NCI-H2107 (cell line): ENCODE results near the gene PIAS1.
"Not testable (repeated sequence)": the region's sequence is repeated elsewhere in the genome, so short reads cannot be mapped to it uniquely, and the experiment has no call there.

Experiments
- DNase-seq: peaks from one replicate; lab custom pipeline; 2025; lab: John Stamatoyannopoulos, UW

The PIAS1 gene

DNA sequence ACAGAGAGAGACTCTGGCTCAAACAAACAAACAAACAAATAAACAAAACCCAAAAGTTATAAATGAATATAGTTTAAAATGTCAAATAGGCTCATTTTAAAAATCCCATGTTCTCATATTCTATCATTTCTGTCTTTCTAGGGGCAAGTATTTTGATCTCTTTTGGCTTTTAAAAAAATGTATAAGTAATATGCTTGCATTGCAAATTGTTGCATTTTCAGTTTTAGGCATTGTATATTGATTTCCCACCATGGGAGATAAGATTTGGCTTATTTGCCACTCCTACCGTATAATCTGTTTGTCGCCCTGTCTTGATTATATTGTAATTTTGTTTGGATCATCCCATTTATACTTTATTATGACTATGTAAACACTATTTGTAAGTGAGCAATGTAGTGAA lies 70.6 kb downstream of the PIAS1 start:
- no peak for DNase-seq

GRCh38 chr15:68126396-68126795 lies 72.3 kb downstream of the PIAS1 start:
- no peak for DNase-seq

DNA sequence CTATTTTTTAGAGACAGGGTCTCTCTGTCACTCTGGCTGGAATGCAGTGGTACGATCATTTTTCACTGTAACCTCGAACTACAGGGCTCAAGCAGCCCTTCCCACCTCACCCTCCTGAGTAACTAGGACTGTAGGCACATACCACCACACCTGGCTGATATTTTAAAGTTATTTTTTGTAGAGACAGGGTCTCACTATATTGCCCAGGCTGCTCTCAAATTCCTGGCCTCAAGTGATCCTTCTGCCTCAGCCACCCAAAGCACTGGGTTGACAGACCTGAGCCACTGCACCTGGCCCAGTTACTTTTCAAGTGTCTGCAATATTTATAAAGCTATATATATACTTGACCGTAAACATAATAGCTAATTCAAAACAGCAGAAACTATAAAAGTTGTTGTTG lies 75.0 kb downstream of the PIAS1 start:
- no peak for DNase-seq

- no peak for DNase-seq
These were observed 76.7 kb downstream of the PIAS1 start for GRCh38 chr15:68130851-68131250.

- no peak for DNase-seq
These were observed 83.0 kb downstream of the PIAS1 start for GRCh38 chr15:68137096-68137495.

DNA sequence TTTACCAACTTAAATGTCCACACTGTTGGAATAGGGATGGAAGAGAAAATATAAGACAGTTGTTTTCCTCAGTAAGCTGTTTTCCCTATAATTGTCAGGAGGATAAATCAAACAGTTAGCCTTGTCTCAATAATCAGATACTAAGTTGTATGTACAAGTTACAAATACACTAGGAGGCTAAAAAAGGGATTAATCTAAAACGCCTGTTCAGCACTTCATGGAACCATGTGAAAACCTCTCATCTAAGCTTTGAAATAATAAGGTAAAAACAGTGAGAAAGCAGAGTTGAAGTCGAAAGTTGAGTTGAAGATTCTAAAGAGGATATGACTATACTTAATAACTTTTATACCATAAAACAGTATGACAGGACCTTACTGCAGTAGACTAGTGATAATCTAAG lies 89.0 kb downstream of the PIAS1 start:
- DNase-seq: no peak

- no peak for DNase-seq
These were observed 89.7 kb downstream of the PIAS1 start for GRCh38 chr15:68143785-68144184.

GRCh38 chr15:68145706-68146105 lies 91.6 kb downstream of the PIAS1 start:
- no peak for DNase-seq

- no peak for DNase-seq
These were observed 93.9 kb downstream of the PIAS1 start for GRCh38 chr15:68148039-68148438.

GRCh38 chr15:68149059-68149458 lies 94.9 kb downstream of the PIAS1 start:
- no peak for DNase-seq

DNA sequence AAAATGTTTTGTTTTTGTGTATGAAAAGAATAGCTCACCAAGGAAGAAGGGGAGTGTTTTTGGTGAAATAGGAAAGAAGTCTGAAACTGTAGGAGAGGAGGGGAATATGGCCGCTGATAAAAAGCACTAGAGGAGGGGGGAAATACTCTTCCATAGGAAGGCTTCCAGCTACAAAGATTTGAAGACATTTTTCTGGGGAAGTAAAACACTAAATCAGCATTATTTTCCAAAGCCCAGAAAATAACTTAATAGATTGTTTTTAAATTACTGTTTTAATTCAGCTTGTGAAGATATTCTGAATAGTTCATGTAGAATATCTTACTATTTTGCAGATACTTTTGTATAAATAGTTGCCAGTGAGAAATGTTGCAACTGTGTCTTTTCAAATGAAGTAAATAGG lies 96.1 kb downstream of the PIAS1 start:
- DNase-seq: no peak

DNA sequence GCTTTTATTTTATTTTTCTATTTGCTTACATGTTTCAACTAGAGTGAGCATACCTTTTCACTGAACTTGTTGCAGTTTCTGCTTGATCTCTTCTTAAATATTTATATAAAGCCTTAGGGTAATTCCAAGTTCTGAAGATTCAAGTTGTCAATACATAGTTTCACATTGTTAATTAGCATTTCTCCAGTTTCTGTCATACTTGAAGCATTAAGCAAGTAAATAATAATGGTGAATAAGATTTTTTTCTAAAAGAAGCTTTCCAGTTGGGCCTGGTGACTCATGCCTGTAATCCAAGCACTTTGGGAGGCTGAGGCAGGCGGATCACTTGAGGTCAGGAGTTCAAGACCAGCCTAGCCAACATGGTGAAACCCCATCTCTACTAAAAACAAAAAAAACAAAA lies 97.2 kb downstream of the PIAS1 start:
- no peak for DNase-seq

GRCh38 chr15:68152342-68152741 lies 98.2 kb downstream of the PIAS1 start:
- DNase-seq: no peak

DNA sequence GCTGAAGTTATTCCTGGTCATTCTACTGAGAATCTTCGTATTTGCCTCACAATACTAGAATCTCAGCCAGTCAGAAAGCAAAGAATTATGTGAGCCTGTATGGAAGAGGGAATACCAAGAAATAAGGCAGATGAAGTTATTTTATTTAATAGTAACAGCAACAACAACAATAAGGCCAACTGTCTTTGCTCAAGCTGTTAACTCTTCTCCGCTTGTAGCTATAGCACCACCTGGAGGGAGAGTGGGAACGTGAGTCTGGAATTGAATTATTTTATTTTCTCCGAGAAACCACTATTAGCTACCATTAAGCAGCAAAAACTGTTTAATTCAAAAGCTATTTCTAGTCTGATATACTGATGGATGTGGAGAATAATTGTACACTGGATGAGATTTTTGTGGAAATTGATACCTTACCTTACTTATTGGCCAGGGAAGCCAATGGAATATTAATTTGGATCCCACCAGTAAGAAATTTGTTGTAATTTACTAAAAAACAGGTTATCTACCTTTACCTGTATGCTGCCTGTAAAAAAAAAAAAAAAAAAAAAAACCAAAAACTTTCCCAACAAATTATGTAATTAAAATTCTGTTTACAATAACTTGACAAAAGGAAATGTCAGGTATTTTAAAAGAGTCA lies 100.9 kb downstream of the PIAS1 start:
- DNase-seq: peak; percentile 2

- DNase-seq: no peak
These were observed 103.0 kb downstream of the PIAS1 start for GRCh38 chr15:68157074-68157473.

DNA sequence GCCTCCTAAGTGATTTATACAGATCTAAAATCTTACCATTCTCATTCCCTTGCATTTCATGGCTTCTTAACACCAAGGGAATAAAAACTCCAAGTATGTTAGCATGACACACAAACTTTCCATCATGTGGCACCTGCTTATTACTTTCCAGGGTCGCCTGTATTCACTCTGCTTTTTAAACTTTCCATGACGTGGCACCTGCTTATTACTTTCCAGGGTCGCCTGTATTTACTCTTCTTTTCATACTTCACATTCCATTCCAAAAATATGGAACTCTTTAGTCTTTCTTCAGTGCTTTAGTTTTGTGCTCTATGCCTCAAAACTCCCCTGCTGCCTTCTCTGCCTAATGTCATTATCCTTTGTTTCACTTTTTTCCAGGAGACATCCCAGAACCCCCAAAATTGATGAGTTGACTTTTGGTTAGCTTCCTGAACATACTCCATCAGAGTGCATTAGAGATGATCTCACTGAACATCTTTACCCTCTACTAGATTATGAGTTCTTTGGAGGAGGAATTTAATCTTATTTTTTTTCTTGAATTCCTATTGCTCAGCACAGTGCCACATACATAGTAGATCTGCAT lies 104.0 kb downstream of the PIAS1 start:
- DNase-seq: no peak

- no peak for DNase-seq
These were observed 109.1 kb downstream of the PIAS1 start for GRCh38 chr15:68163191-68163590.

DNA sequence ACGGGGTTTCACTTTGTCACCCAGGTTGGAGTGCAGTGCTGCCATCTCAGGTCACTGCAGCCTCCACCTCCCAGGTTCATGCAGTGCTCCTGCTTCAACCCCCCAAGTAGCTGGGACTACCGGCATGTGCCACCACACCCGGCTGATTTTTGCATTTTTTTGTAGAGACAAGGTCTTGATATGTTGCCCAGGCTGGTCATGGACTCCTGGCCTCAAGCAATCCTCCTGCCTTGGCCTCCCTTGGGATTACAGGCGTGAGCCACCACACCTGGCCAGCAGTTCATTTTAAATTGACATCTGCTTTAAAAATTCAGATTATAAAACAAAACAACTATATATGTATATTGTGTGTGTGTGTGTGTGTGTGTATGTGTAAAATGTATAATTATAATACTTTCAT lies 112.7 kb downstream of the PIAS1 start:
- no peak for DNase-seq

DNA sequence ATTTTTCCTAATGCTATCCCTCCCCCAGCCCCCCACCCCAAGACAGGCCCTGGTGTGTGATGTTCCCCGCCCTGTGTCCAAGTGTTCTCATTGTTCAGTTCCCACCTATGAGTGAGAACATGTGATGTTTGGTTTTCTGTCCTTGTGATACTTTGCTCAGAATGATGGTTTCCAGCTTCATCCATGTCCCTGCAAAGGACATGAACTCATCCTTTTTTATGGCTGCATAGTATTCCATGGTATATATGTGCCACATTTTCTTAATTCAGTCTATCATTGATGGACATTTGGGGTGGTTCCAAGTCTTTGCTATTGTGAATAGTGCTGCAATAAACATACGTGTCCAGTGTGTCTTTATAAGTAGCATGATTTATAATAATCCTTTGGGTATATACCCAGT lies 117.9 kb downstream of the PIAS1 start:
- not testable (repeated sequence) for DNase-seq

DNA sequence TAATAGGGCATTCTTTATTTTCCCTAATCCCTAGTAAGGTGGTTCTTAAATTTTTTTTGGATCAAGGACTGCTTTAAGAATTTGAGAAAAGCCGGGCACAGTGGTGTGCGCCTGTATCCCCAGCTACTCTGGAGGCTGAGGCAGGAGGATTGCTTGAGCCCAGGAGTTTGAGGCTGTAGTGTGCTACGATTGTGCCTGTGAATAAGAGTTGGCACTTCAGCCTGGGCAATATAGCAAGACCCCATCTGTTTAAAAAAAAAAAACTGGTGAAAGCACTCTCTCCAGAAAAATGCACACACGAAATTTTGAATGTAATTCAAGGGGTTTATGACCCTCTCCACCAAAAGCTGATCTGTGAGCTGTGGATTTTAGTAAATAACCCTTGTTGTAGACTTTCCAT lies 119.0 kb downstream of the PIAS1 start:
- no peak for DNase-seq

DNA sequence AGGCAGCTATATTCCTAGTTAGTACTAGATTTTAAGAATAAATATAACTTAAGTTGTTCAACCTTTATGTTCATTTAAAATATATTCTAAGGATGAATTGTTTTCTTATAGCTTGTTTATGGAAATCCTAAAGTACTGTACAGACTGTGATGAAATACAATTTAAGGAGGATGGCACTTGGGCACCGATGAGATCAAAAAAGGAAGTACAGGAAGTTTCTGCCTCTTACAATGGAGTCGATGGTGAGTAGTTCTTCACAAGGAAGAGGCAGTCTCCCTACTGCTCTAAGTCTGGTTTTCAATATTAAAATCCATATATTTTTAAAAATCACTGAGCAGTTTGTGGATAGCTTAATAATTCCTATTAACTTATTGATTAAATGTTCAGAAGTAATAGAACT lies 121.4 kb downstream of the PIAS1 start:
- no peak for DNase-seq

DNA sequence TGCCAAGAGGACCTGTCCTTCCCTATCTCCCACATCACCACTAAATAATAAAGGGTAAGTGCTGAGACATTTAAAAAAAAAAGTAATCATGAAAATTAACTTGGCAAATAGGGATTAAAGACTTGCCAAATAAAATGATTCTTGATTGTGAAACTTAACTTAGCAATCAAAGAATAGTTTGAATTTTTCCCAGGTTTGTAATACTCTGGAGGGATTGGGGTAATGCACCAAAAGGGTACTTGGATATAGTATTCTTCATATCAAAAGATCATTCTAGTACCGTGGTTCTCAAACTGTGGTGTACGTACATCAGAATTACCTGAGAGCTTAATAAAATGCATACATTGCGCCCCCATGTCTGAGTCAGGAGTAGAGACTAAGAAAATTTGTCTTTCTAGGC lies 122.5 kb downstream of the PIAS1 start:
- no peak for DNase-seq

DNA sequence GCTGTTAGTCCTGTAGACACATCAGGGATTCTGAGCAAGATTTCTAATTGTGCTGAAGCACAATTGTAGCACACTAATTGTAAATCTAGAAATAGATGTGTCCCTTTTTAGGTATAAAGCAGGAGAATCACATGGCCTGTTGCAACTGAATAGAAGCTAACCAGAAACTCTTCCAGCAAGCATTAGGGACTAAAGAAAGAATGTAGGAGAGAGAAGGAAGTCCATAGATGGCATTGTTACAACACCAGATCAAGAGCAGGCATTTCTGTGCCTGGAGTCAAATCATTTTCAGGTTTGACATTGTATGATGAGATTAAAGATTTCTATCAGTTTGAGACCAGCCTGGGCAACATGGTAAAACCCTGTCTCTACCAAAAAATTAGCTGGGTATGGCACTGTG lies 123.6 kb downstream of the PIAS1 start:
- no peak for DNase-seq

DNA sequence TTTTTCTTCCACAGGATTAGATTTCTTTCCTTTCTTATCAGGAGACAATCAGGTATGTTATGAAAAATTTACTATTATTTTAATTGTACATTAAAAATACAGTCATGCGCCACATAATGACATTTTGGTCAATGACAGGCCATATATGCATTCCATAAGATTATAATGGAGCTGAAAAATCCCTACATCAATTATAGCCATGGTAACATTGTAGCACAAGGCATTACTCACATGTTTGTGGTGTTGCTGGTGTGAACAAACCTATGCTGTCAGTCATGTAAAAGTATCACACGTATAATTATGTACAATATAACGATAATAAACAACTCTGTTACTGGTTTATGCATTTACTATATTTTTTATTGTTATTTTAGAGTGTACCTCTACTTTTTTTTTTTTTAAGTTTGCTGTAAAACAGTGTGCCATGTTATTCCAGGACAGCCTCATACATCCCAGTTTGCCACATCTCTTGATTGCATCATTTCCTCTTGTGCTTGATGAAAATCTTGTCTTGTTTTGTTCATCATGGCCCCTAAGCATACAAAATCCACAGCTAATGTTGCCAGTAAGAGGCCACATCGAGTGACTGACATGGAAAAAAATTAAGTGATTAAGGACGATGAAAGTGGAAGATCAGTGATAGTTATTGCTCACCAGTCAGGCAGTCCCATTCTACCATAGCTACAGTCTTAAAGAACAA lies 129.7 kb downstream of the PIAS1 start:
- no peak for DNase-seq
